Dedifferentiated amniotic fluid mesenchymal stem cell (primary cell): ENCODE data around the gene TTL.
A peak's percentile ranks its signal among the peaks of the same experiment; 100 is the strongest.

Experiments used
- DNase-seq: peaks from one replicate; pipeline ENCODE4 v3.0.0-alpha.2; 2016; ENCODE audit errors: extremely low spot score

The TTL gene

DNA sequence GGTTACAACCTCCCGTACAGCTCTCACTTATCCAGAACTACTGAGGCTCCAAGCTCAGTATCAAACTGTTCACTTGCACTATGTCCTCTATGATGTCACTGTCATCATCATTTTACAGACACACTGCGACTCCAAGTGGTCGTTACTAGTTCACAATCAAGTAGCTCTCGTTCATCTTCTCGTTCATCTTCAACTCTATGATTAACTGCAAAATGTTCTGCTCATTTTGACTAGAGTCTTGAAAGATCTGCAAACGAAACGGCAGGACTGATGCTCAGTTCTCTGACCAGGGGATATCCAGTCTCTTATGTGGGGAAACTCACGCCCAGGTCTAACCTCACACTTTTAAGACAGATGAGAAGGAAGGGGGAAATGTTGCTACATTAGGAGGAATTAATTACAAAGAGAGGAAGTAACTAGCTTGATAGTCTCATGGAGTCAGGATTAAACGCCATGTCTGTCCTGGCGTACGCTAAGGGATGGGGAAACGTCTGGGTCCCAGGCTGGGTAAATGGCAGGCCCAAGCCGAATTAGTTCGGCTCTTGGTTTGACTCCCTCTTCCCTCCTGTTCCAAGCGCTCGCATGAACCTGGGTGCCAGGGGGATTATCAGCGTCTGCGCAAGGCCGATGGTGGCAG lies 101.7 kb downstream of the TTL start:
- no peak for DNase-seq

DNA sequence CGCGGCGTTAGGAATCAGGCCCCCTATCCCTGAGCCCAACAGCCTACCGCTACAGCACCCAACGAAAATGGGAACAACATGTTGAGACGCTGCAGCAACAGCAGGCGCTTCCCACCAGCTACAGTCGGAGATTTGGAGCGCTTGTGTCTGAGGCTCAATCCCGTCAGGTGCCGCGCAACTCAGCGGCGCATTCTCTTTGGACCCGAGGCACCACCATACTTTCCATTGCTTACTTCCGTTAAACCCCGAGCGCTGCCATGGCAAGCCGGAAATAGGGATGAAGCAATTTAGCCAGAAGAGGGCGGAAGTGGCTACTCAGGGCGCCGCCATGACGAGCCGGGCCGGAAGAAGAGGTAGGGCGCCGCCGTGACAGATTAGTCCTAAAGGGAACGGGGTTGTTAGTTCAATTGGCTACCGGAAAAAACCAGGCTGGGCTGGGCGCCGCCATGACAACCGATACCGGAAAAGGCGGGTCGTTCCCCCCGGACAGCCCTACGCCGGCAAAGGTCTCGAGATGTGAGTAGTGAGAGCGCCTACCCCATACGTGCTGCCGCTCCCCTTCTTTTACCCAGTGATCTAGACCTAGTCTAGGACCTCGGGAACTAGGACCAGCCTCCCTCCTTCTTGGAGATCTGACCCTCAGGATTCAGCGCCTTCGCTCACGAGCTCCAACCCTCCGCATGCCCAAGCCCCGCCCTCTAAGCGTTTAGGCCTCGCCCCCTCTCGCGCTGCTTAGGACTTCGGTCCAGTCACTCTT lies 102.4 kb downstream of the TTL start, which contains the start of gene CHCHD5:
Gene CHCHD5, plus strand, starts transcription at position 476 of the 757 bp plus-strand sequence. Its CDS starts 39 bp downstream, at position 515.
- peak; percentile 95 for DNase-seq

DNA sequence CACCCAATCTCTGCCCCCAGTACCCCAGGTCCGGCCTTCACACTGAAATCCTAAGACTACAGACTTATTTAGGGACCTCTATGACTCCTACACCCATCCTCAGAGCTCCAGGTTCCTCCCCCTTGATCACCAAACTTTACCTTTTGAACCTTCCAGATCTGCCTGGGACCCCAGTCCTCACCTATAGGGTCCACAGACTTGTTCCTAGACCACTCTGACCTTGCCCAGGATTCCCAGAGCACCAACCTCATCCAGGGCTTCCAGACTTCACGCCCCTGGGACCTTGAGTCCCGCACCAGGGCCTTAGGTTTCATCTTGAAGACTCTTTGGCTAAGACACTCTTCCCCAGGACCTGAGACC lies 102.9 kb downstream of the TTL start:
- DNase-seq: no peak

DNA sequence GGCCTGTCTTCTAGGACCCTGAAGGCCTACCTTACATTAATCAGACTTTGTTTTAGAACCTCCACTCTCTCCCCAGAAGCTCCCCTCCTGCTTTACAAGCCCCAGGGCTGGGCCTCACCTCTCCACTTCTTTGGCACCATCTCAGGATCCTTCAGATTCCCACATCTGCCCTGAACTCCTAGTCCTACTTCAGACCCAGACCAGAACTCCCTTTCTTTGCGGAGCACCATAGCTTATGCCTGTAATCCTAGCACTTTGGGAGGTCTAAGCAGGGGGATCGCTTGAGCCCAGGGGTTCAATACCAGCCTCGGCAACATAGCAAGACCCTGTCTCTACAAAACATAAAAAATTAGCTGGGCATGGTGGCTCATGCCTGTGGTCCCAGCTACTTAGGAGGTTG lies 103.4 kb downstream of the TTL start:
- no peak for DNase-seq

DNA sequence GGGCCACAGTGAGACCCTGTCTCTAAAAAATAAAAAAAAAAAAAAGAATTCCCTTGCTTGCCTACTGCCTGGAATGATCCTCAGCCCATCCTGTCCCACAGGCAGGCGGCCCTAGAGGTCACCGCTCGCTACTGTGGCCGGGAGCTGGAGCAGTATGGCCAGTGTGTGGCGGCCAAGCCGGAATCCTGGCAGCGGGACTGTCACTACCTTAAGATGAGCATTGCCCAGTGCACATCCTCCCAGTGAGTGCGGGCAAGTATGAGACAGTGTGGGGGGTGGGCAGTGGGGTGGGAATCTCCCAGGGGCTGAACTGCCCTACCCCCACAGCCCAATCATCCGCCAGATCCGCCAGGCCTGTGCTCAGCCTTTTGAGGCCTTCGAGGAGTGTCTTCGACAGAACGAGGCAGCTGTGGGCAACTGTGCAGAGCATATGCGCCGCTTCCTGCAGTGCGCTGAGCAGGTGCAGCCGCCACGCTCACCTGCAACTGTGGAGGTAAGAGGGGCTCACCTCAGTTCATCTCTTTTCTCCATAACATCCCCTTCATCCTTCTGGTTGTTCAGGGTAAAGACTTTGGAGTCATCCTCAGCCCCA lies 104.0 kb downstream of the TTL start:
- no peak for DNase-seq

DNA sequence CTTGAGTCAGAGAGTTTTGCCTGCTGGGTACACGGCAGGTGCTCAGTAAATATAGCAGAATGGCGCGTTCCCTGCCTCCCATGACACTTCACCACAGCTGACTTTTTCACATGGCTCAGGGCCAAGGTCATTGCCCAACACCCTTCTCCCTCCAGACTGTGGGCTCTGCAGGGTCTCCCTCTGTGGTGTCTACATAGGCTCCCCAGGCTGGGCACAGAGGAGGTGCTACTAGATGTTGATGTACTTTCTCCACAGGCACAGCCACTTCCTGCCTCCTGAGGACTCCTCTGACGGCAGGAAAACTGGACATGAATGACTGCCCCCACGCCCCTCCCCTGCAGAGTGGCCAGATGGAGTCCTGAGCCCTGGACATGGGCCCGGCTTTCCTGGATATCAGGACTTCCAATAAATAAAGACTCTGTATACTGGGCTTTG lies 106.7 kb downstream of the TTL start:
- DNase-seq: no peak
